IMR-90 (cell line): ENCODE measurements around the gene FOXQ1.

Source experiments
- BHLHE40 ChIP-seq: fragments of 150-350 bp; IDR thresholded peaks from 2 replicates; pipeline ENCODE4 v1.6.1; 2016; ENCODE audit warnings: mild to moderate bottlenecking, low read depth, low read length
- CEBPB ChIP-seq: IDR thresholded peaks from 2 replicates; pipeline ENCODE4 v1.6.1; 2012; ENCODE audit warnings: low read depth, low read length, improper control_type of control experiment
- CHD1 ChIP-seq: IDR thresholded peaks from 2 replicates; pipeline ENCODE4 v1.6.1; 2012; ENCODE audit warnings: low read depth, low read length, improper control_type of control experiment
- ELK1 ChIP-seq: fragments of 150-350 bp; IDR thresholded peaks from 2 replicates; pipeline ENCODE4 v1.6.1; 2016; ENCODE audit warnings: low read depth, mild to moderate bottlenecking, low read length, moderate library complexity, borderline replicate concordance
- FOS ChIP-seq: fragments of 150-350 bp; IDR thresholded peaks from 2 replicates; pipeline ENCODE4 v1.6.1; 2016; ENCODE audit warnings: low read depth, low read length
- MXI1 ChIP-seq: IDR thresholded peaks from 2 replicates; pipeline ENCODE4 v1.6.1; 2012; ENCODE audit warnings: low read depth, mild to moderate bottlenecking, low read length, moderate library complexity, borderline replicate concordance
- NFE2L2 ChIP-seq: fragments of 150-350 bp; IDR thresholded peaks from 2 replicates; pipeline ENCODE4 v1.6.1; 2016; ENCODE audit warnings: low read depth, mild to moderate bottlenecking, low read length
- POLR2A ChIP-seq: IDR thresholded peaks from 2 replicates; pipeline ENCODE4 v1.6.1; 2012; ENCODE audit warnings: mild to moderate bottlenecking, low read depth, low read length
- RAD21 ChIP-seq: IDR thresholded peaks from 2 replicates; pipeline ENCODE4 v1.6.1; 2012; ENCODE audit warnings: low read length, improper control_type of control experiment
- RFX5 ChIP-seq: IDR thresholded peaks from 2 replicates; pipeline ENCODE4 v1.8.0; 2012; ENCODE audit warnings: low read depth, mild to moderate bottlenecking, low read length, moderate library complexity
- SMC3 ChIP-seq: fragments of 150-350 bp; IDR thresholded peaks from 2 replicates; pipeline ENCODE4 v1.6.1; 2016; ENCODE audit warnings: low read depth, mild to moderate bottlenecking, antibody characterized with exemption, low read length, moderate library complexity
- USF2 ChIP-seq: fragments of 150-350 bp; IDR thresholded peaks from 2 replicates; pipeline ENCODE4 v1.6.1; 2017; ENCODE audit warnings: mild to moderate bottlenecking, antibody characterized with exemption, low read length, low read depth
- TF ChIP-seq, protein P1 (sequence below): conservative IDR thresholded peaks from 2 replicates; pipeline ENCODE4 v1.5.1; 2012; ENCODE audit warnings: mild to moderate bottlenecking, low read depth, low read length, improper control_type of control experiment

DNA sequence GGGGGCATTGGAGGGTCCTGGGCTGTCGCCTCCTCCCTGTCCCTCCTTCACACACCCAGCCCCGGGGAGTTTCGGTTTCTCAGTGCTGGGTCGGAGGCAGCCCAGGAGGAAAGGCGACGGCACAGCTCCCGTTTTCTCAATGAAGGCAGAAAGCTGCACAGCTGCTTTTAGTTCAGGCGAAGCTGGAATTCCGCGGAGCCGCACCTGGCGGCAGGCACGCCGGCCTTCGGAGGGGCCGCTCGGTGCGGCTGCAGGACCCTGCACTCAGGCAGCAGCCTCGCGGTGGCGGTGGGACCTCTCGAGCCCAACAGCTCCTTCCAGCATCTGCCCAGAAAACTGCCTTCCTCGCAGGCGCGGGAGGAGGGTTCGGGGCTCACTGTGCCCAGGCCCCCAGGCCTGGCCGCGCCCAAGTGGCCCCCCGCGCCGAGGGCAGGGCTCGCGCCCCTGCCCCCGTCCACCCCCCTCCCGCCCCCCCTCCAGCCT lies 4.6 kb downstream of the FOXQ1 start:
- no peak for TF ChIP-seq NFE2L2
- TF ChIP-seq, protein P1, sequence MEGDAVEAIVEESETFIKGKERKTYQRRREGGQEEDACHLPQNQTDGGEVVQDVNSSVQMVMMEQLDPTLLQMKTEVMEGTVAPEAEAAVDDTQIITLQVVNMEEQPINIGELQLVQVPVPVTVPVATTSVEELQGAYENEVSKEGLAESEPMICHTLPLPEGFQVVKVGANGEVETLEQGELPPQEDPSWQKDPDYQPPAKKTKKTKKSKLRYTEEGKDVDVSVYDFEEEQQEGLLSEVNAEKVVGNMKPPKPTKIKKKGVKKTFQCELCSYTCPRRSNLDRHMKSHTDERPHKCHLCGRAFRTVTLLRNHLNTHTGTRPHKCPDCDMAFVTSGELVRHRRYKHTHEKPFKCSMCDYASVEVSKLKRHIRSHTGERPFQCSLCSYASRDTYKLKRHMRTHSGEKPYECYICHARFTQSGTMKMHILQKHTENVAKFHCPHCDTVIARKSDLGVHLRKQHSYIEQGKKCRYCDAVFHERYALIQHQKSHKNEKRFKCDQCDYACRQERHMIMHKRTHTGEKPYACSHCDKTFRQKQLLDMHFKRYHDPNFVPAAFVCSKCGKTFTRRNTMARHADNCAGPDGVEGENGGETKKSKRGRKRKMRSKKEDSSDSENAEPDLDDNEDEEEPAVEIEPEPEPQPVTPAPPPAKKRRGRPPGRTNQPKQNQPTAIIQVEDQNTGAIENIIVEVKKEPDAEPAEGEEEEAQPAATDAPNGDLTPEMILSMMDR, result no peak
- no peak for TF ChIP-seq USF2
- no peak for TF ChIP-seq POLR2A
- no peak for TF ChIP-seq RAD21
- TF ChIP-seq ELK1, result no peak
- TF ChIP-seq SMC3, result no peak
- no peak for TF ChIP-seq RFX5
- TF ChIP-seq CHD1, result no peak
- TF ChIP-seq FOS, result no peak
- TF ChIP-seq BHLHE40, result no peak
- no peak for TF ChIP-seq MXI1
- TF ChIP-seq CEBPB, result no peak
